HG03139 (cell line): Measurements from ENCODE around the gene ADAM11.
"Not testable (repeated sequence)": the region's sequence is repeated elsewhere in the genome, so short reads cannot be mapped to it uniquely, and the experiment has no call there.

Experiments
- ATAC-seq: cut with Tn5 transposase; IDR thresholded peaks from one replicate; pipeline ENCODE4 v1.9.1; 2021; ENCODE audit not compliant: unreplicated experiment

Gene ADAM11

DNA sequence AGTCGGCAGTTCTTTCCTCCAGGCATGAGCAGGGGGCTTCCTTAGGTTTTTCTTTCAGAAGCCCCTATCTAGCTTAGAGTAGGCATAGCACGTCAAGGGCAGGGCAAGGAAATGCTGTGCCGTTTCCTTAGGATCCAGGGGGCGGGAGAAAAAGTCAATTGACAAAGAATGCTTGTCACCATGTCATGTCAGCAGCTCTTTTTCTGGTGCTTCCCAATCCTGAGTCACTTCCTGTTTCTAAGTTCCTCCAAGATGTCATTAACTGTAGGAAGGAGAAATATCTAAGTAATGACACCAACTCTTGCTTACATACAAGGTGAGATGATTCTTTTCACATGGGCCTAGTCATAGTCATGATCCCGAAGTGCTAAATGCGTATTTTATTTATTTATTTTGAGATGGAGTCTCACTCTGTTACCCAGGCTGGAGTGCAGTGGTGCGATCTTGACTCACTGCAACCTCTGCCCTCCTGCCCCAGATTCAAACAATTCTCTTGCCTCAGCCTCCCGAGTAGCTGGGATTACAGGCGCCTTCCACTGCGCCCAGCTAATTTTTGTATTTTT lies 36.1 kb downstream of the ADAM11 start:
- no peak for ATAC-seq

DNA sequence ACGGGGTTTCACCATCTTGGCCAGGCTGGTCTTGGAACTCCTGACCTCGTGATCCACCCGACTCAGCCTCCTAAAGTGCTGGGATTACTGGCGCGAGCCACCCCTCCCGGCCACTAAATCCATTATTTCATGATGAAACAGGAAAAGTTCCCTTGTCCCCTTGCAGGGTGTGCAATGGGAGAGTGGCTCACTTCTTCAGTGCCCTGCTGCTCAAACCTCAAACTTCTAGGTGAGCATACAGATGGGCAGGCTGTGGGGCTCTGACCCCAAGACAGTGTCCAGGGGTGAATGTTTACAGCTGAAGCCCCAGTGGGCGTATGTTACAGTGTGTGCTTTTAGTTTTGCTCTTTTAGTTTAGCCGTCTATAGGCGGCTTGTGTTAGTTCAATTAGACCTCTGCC lies 36.6 kb downstream of the ADAM11 start:
- ATAC-seq = no peak

DNA sequence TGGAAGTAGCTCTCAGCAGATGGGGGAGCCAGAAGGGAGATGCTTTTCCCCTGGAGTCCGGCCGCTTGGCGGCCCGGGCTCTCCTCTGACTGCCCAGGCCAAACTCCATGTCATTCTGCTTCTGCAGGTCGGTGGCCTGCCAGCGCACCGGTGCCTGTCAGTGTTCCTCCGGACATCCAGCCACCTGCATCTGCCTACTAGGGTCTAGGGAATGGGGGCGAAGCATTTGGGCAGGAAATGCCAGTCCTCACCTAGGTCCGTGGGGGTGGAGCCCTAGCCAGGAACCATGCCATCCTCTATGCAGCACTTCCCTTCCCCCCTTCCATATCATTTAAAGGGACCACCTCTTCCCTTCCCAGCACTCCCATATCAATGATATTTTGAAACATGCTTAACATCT lies 37.1 kb downstream of the ADAM11 start:
- ATAC-seq = no peak

DNA sequence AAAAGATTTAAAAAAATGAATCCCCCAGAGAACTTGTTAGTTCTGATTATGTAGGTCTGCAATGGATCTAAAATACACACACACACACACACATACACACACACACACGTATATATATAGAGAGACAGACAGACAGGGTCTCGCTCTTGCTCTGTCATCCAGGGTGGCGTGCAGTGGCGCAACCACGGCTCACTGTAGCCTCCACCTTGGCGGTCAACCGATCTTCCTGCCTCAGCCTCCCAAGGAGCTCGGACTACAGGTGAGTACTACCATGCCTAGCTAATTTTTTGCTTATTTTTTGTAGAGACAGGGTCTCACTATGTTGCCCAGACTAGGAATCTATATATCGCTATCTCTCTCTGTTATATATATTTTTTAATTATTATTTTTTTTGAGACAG lies 37.9 kb downstream of the ADAM11 start:
- ATAC-seq = no peak

DNA sequence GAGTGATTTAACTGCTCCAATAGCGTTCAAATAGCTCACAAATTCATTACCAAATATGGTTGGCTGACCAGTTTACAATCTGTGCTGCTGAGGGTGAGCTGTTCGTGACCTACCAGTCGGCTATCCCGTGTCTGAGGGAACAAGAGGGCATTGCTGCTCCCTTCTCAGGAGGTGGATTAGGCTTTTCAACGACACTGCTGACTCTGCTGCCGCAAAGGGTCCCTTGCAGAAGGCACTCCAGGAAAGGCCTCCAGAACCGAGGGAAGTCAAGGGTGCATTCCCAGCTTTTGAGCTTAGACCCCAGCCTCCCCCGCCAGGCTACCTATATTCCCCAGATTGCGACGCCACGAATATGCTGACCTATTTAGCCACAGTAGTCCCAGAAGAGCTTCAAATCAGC lies 39.0 kb downstream of the ADAM11 start:
- no peak for ATAC-seq

DNA sequence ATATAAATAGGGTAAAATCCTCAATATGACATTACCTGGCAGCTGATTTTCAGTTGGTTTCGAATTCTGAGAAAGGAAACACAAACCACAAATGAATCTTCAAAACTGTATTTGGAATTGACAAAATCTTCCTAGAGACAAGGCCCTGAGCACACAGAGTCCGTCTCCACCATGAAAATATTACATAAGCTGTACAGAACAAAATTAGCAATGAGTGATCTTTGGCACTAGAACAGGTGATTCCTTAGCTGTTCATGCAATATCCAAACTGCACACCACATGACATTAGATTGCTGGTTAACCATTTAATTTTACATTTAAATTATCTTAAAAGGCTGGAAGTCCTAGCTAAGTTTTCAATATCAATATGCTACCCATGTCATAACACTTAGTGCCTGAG lies 39.6 kb downstream of the ADAM11 start:
- no peak for ATAC-seq

DNA sequence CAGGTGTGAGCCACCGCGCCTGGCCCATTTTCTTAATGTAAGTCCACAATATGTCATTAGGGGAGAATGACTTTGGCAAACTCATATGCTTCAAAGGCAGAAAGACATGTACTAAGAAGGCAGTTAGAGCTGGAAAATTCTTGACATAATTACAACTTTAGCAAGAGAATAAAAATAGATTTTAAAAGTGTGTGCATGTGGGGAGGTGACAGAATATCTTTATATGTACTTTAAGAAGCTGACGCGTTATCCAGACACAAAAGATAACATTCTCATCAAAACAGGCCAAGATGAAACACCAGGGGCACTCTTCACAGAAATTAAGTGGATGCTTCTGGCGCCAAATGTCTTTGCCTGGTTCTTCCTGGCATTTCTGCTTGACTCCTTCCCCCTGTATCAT lies 43.1 kb downstream of the ADAM11 start:
- no peak for ATAC-seq

DNA sequence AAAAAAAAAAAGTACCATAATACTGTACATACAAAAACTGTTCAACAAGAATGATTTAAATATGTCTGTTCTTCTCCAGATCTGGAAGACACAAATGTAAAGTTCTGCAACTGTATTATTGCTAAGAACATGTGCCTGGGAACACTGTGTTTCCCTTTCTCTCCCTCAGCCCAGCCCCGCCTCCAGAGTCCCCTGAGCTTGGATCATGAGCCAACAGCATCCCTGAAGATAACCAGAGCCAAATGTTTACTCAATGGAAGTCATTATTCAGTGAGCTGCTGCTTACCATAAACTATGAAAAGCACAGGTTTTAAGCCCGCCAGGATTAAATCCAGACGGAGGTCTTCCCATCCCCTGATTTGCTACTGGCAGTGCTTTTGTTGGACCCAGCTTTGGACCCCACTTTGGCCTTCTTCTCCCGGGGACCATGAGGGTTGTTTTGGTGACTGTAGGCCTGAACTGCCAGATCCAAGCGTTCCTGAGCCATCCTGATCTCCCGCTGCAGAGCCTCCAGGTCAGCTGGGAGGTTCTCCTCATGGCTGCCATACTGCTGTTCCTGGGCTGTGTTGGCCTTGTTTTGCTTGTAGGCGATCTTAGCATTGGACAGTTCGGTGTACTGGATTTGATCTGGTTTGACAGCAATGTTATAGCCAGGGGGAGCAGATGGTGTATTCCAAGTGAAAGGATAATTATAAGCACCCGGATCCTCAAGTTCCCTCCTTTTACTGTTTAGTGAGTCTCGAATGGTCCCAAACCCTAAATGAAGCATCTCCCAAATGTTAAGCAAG lies 45.7 kb downstream of the ADAM11 start:
- no peak for ATAC-seq

DNA sequence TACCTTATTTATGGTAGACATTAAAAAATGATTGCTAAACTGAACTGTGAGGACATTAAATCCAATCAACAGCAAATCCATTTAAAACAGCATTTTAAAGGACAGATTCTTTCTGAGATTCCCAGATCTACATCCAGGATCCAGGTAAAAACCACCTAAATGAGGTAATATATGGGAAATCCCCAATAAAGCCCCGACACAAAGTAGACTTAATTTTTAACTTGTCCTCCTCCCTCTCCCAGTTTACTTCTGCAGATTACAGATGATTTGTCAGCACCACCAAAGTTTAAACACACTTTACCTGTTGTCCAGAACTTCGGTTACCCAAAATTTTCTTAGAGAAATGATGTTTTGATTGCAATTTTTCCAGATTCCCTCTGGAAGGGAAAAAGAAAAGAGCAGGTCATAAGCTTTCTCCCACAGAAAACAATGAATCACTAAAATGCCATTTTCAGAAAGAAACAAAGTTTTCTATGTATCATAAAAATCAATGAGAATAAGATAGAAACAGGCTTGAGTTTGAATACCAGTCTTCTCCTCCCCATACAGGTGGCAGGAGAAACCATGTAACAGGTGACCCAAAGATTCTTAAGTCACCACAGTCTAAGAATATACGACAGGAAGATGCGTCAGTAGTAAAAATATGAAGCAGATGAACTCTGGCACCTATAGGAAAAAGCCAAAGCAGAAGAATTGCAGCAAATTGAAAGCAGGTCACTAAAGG lies 48.5 kb downstream of the ADAM11 start:
- ATAC-seq = no peak

DNA sequence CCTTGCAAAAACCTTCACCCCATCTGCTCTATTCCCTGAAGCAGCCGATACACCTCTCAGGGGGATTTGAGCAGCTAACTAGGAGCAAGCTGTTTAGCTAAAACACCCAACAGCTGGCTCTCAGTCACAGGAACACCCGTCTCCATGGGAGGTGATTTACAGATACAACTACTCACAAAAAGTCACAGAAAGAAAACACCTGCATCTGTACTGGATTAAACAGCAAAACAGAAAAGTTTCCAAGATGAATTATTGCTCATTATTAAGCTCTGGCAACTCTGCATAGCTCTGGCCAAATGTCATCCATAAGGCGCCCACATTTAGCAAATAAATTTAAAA lies 49.0 kb downstream of the ADAM11 start:
- no peak for ATAC-seq

DNA sequence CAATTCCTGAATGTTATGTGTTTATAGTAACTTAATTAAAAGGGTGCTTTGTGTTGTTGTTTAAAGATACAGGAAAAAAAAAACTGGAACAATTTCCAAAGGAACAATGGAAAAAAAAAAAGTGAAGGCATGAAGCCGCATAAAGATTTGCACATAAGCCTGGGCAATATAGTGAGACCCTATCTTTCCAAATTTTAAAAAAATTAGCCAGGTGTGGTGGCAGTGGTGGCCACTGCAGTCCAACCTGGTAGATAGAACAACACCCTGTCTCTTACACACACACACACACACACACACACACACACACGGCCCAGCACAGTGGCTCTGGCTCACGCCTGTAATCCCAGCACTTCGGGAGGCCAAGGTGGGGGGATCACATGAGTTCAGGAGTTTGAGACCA lies 49.4 kb downstream of the ADAM11 start:
- ATAC-seq = no peak

DNA sequence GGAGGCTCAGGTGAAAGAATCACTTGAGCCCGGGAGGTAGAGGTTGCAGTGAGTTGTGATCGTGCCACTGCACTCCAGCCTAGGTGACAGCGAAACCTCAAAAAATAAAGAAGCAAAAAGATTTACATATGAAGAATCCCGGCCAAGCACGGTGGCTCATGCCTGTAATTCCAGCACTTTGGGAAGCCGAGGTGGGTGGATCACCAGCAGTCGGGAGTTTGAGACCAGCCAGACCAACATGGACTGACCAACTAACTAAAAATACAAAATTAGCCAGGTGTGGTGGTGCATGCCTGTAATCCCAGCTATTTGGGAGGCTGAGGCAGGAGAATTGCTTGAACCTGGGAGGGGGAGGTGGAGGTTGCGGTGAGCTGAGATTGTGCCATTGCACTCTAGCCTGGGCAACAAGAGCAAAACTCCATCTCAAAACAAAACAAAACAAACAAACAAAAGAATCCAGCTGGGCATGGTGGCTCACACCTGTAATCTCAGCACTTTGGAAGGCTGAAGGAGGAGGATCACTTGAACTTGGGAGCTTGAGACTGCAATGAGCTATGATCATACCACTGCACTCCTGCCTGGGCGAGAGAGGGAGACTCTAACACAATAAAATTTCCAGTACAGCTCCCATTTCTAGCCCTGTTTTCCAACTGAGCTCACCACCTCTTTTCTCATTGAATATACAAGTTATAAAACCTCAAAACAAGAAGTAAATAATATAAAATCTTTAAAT lies 50.0 kb downstream of the ADAM11 start:
- ATAC-seq = not testable (repeated sequence)

DNA sequence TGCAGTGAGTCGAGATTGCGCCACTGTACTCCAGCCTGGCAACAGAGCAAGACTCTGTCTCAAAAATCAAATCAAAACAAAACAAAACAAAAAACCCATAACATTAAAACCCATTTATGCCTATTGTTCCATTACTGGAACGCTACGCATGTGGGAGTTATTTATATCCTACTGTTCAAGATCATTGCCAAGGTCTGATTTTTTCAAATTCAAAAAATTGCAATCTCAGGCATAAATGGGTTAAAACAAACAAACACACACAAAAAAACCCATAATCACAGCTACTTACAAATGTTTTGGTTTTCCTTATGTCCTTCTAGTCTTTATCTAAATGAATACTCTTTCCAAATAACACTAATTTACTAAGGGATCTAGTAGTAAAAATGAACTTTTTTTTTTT lies 53.5 kb downstream of the ADAM11 start:
- ATAC-seq = no peak

DNA sequence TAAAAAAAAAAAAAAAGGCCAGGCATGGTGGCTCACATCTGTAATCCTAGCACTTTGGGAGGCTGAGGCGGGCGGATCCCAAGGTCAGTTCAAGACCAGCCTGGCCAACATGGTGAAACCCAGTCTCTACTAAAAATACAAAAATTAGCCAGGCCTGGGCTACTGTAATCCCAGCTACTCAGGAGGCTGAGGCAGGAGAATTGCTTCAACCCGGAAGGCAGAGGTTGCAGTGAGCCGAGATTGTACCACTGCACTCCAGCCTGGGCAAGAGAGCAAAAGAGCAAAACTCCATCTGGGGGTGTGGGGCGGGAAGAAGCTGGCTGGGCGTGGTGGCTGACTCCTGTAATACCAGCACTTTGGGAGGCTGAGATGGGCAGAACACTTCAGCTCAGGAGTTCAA lies 59.7 kb downstream of the ADAM11 start:
- not testable (repeated sequence) for ATAC-seq

DNA sequence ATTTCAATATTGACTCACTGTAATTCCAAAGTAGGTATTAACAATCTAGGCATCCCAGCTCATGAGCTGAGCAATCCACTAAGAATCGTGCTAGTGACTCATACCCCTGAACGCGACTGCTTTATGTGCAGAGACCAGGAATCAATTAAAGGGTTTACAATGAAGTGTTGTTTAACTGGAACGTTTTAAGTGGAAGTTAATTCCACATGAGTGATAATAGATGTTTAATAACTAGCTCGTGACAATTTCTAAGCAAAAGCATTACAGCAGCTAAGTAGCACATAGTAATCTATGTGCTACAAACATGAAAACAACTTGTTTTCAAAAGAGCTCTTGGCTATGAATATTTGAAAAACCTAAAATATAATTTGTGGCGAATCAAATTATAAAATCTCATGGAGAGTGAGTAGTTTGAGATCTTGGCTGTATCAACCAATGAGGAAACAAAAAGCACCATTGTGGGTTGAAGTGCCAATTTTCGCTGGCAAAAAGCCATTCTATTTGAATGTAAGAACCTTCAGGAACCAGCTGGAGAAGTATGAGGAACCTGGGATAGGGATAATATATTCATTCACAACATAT lies 61.9 kb downstream of the ADAM11 start:
- ATAC-seq = no peak

DNA sequence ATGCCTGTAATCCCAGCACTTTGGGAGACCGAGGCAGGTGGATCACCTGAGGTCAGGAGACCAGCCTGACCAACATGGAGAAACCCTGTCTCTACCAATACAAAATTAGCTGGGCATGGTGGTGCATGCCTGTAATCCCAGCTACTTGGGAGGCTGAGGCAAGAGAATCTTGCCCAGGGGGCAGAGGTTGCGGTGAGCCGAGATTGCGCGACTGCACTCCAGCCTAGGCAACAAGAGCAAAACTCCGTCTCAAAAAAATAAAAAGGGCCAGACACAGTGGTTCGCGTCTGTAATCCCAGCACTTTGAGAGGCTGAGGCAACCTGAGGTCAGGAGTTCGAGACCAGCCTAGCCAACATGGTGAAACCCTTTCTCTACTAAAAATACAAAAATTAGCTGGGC lies 66.4 kb downstream of the ADAM11 start:
- ATAC-seq = not testable (repeated sequence)

DNA sequence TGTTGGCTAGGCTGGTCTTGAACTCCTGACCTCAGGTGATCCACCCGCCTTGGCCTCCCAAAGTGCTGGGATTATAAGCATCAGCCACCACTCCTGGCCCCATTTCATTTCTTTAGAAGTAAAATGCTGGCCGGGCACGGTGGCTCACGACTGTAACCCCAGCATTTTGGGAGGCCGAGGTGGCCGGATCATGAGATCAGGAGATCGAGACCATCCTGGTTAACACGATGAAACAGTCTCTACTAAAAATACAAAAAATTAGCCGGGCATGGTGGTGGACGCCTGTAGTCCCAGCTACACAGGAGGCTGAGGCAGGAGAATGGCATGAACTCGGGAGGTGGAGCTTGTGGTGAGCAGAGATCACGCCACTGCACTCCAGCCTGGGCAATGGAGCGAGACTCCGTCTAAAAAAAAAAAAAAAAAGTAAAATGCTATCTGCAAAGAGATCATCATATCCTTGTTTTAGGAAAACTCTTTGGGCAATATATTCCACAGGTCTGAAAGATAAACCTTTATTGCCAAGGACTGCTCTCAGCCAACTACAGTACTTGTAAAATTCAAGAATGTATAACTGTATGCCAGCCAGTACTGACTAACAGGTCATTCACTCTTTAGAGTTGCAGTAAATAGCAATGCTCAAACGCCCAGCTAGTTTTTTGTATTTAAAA lies 67.5 kb downstream of the ADAM11 start:
- no peak for ATAC-seq

DNA sequence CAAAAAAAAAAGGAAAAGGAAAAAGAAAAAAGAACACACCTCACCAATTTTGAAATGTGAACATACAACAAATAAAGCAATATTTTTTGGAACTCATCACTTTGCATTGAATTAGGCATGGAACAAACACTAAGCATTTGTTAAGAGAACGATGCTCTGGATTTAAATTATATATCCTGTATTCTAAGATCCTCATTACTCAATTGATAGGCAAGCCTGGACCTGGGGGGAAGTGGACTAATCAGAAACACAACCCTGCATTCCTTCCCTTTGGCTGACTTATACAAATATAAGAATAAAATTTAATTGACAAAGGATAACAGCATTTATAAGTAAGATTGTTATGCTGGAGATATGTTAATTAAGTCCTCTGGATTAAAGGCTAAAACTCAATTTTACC lies 69.1 kb downstream of the ADAM11 start:
- ATAC-seq = no peak

DNA sequence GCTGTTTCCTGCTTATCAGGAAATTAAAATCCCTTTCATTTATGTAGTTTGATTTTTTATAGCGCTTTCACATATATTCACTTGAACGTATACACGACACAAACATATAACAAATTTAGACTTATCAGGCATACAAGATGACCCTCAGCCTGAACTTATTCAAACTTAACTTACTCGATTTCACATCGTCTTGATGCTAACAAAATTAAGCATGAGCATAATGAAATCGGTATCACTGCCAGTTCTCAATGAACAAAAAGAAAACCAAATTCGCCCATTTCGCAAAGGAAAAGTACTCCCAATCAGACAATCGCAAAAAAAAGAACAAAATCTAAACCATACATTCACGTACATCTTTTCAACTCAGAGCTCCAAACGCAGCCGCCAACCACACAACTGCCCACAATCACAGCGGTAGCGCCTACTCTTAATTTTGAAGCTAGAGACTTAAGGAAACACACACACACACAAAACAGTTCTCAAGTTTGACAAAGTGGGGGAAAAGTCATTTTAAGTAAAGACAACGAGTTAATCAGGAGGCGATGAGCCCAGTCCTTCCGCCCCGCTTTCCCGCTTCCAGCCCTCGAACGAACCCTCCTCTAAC lies 70.2 kb downstream of the ADAM11 start:
- no peak for ATAC-seq
